Right atrium auricular region (tissue), 2 donors: ENCODE measurements around the gene VWA5B2. TPM values are rescaled to one million over a fixed set of nuclear protein-coding genes. Genes with fewer than 3 reads are reported as not detected.
A peak's percentile ranks its signal among the peaks of the same experiment; 100 is the strongest.

Experiments used
- DNase-seq: peaks from one replicate; pipeline ENCODE4 v3.0.0-alpha.2; 2019; ENCODE audit warnings: low spot score
- H3K27ac ChIP-seq, 2 donors: fragments of 200-600 bp; sonication (generic); 1 replicate in 1 of 2; 2 replicates in 1 of 2; pipeline ENCODE4 v1.5.1; 2016 to 2019
- H3K27me3 ChIP-seq, 2 donors: fragments of 200-600 bp; sonication (generic); one replicate each; pipeline versions ENCODE4 v1.5.1 to v1.6.0; 2017 to 2019
- H3K36me3 ChIP-seq: fragments of 200-600 bp; sonication (generic); one replicate; pipeline ENCODE4 v1.5.1; 2016
- H3K4me1 ChIP-seq, 2 donors: fragments of 200-600 bp; sonication (generic); one replicate each; pipeline versions ENCODE4 v1.5.1 to v1.6.0; 2017 to 2019
- H3K4me3 ChIP-seq, 2 donors: fragments of 200-600 bp; sonication (generic); 1 replicate in 1 of 2; 2 replicates in 1 of 2; pipeline ENCODE4 v1.5.1; 2017 to 2019; ENCODE audit warnings: mild to moderate bottlenecking in 1 of 2, moderate library complexity in 1 of 2
- H3K9me3 ChIP-seq, 2 donors: fragments of 200-600 bp; sonication (generic); one replicate each; pipeline ENCODE4 v1.5.1; 2019
- CTCF ChIP-seq, 2 donors: fragments of 200-600 bp; sonication (generic); IDR thresholded peaks; one replicate each; pipeline ENCODE4 v1.5.1; 2019; ENCODE audit warnings: antibody characterized with exemption in 2 of 2
- total RNA-seq, 2 donors: library from RNA; depleted of rRNA; stranded (reverse); fragments of >200 nt; gene quantifications; one replicate each; pipeline ENCODE4 v1.1.0, GENCODE V29; 2016

Gene VWA5B2
- total RNA-seq, result not detected

GRCh38 chr3:184229394-184230080 is at the start of gene VWA5B2:
VWA5B2 (plus strand) TSS chr3:184229585; CDS start chr3:184230529, 944 bp downstream.
- peak within 1 kb of the TSS; percentile 34 to 52 for H3K4me3 ChIP-seq
- DNase-seq, result no peak
- no peaks in the 10 kb centered on the region for H3K36me3 ChIP-seq
- no peak within 1 kb of the TSS for H3K27ac ChIP-seq
- TF ChIP-seq CTCF (IDR thresholded peaks at IDR 0.05), result peak in 1 of 2 donors; percentile 50
- H3K27me3 ChIP-seq, result peaks cover 15 to 22% of the 10 kb centered on the region in 2 donors
- peaks cover 0 to 24% of the 10 kb centered on the region in 2 donors for H3K4me1 ChIP-seq
- H3K9me3 ChIP-seq, result no peaks in the 10 kb centered on the region

GRCh38 chr3:184180165-184180564 is 49.2 kb upstream of the VWA5B2 start:
- no peak for DNase-seq
- no peaks in the 10 kb centered on the region for H3K27me3 ChIP-seq
- peaks cover 0 to 36% of the 10 kb centered on the region in 2 donors for H3K4me1 ChIP-seq
- H3K27ac ChIP-seq, result no peak overlapping the region
- H3K4me3 ChIP-seq, result no peak overlapping the region
- H3K9me3 ChIP-seq, result no peaks in the 10 kb centered on the region
- peaks cover 73% of the 10 kb centered on the region for H3K36me3 ChIP-seq
- no peak for TF ChIP-seq CTCF (IDR thresholded peaks at IDR 0.05)

GRCh38 chr3:184181596-184181995 is 47.8 kb upstream of the VWA5B2 start:
- Histone ChIP-seq H3K36me3 (peaks cover 73% of the 10 kb centered on the region), H3K9me3 (no peaks in the 10 kb centered on the region), H3K4me1 (peaks cover 0 to 30% of the 10 kb centered on the region in 2 donors), H3K4me3 (no peak overlapping the region), H3K27me3 (no peaks in the 10 kb centered on the region), H3K27ac (no peak overlapping the region)
- TF ChIP-seq CTCF (IDR thresholded peaks at IDR 0.05), result no peak
- DNase-seq, result no peak

GRCh38 chr3:184183679-184184078 is 45.7 kb upstream of the VWA5B2 start:
- H3K27me3 ChIP-seq, result no peaks in the 10 kb centered on the region
- TF ChIP-seq CTCF (IDR thresholded peaks at IDR 0.05), result no peak
- H3K4me1 ChIP-seq, result peaks cover 0 to 30% of the 10 kb centered on the region in 2 donors
- DNase-seq, result no peak
- H3K9me3 ChIP-seq, result no peaks in the 10 kb centered on the region
- no peak overlapping the region for H3K4me3 ChIP-seq
- no peak overlapping the region for H3K27ac ChIP-seq
- peaks cover 67% of the 10 kb centered on the region for H3K36me3 ChIP-seq

GRCh38 chr3:184184546-184185230 is 44.7 kb upstream of the VWA5B2 start:
- Histone ChIP-seq H3K4me1 (peaks cover 0 to 32% of the 10 kb centered on the region in 2 donors), H3K4me3 (no peak overlapping the region), H3K36me3 (peaks cover 67% of the 10 kb centered on the region), H3K27me3 (no peaks in the 10 kb centered on the region), H3K27ac (peak overlapping the region; percentile 84 to 92), H3K9me3 (no peaks in the 10 kb centered on the region)
- no peak for DNase-seq
- TF ChIP-seq CTCF (IDR thresholded peaks at IDR 0.05), result no peak
